H1 (cell line): ENCODE results near the gene KRT14. TPM values are rescaled to one million over a fixed set of nuclear protein-coding genes. Genes with fewer than 3 reads are reported as not detected.

Experiments used
- CTCF ChIA-PET: fragments of 300-600 bp; sonication (Branson Sonifier 250); formaldehyde crosslinking; loops from one replicate; lab custom pipeline; 2021; ENCODE audit not compliant: partially characterized antibody; lab: Charles Lee
- POLR2A ChIA-PET: fragments of 300-600 bp; sonication (Branson Sonifier 250); formaldehyde crosslinking; loops from one replicate; lab custom pipeline; 2021; ENCODE audit warnings: inconsistent platforms; ENCODE audit not compliant: partially characterized antibody; lab: Charles Lee
- DNase-seq, 2 experiments: peaks; one replicate each; pipeline versions ENCODE4 v3.0.0 to v3.0.0-alpha.2; 2010 to 2022; ENCODE audit warnings: low spot score in 2 of 2, low read depth in 1 of 2, mixed read lengths in 1 of 2
- FAIRE-seq: peaks from 2 replicates; lab custom pipeline; 2011; peaks lifted over from hg19 to GRCh38; lab: Jason Lieb, UNC
- H2AFZ ChIP-seq: 2 replicates; pipeline ENCODE4 v1.8.1; 2012; ENCODE audit warnings: low read length, inconsistent platforms
- H2AK5ac ChIP-seq: 2 replicates; pipeline ENCODE4 v1.6.1; 2013; ENCODE audit warnings: low read depth, low read length
- H2BK120ac ChIP-seq: replicated peaks from 2 replicates; pipeline ENCODE3; 2013; ENCODE audit warnings: low read depth, low read length, inconsistent platforms
- H2BK12ac ChIP-seq: 2 replicates; pipeline ENCODE4 v1.6.1; 2013; ENCODE audit warnings: low read depth, low read length
- H2BK15ac ChIP-seq: 2 replicates; pipeline ENCODE4 v1.6.1; 2013; ENCODE audit warnings: low read length
- H2BK20ac ChIP-seq: 2 replicates; pipeline ENCODE4 v1.6.1; 2013; ENCODE audit warnings: low read length
- H2BK5ac ChIP-seq: 2 replicates; pipeline ENCODE4 v1.6.1; 2013; ENCODE audit warnings: low read depth, low read length
- H3K14ac ChIP-seq: 2 replicates; pipeline ENCODE4 v1.6.1; 2013; ENCODE audit warnings: inconsistent platforms; ENCODE audit not compliant: insufficient read length
- H3K18ac ChIP-seq: 2 replicates; pipeline ENCODE4 v1.6.1; 2013; ENCODE audit warnings: low read length; ENCODE audit errors: extremely low read depth
- H3K23ac ChIP-seq: 2 replicates; pipeline ENCODE4 v1.6.1; 2013; ENCODE audit warnings: inconsistent platforms; ENCODE audit not compliant: insufficient read length
- H3K23me2 ChIP-seq: 2 replicates; pipeline ENCODE4 v1.6.1; 2013; ENCODE audit warnings: low read depth, low read length
- H3K27ac ChIP-seq: 2 replicates; pipeline ENCODE4 v1.6.1; 2011; ENCODE audit warnings: low read depth, low read length, inconsistent platforms
- H3K27me3 ChIP-seq, 4 experiments: replicated peaks in 1 of 4; 1 replicate in 1 of 4; 2 replicates in 3 of 4; pipeline versions ENCODE4 v1.6.1 to v1.8.1; 2011 to 2013; ENCODE audit warnings: low read length in 3 of 4, mild to moderate bottlenecking in 3 of 4, inconsistent platforms in 2 of 4, mixed read lengths in 2 of 4, moderate library complexity in 1 of 4; ENCODE audit not compliant: control insufficient read depth in 3 of 4, insufficient read depth in 3 of 4; ENCODE audit errors: extremely low read depth in 1 of 4
- H3K36me3 ChIP-seq, 4 experiments: 2 replicates each; pipeline versions ENCODE4 v1.6.1 to v1.8.1; 2011 to 2013; ENCODE audit warnings: mild to moderate bottlenecking in 4 of 4, low read length in 3 of 4, moderate library complexity in 2 of 4, control low read depth in 1 of 4, inconsistent platforms in 1 of 4; ENCODE audit not compliant: insufficient read depth in 4 of 4, control insufficient read depth in 2 of 4
- H3K4ac ChIP-seq: replicated peaks from 2 replicates; pipeline ENCODE3; 2013; ENCODE audit warnings: low read length, low read depth, mixed read lengths, inconsistent platforms; ENCODE audit not compliant: insufficient read length
- H3K4me1 ChIP-seq, 4 experiments: replicated peaks in 1 of 4; 1 replicate in 1 of 4; 2 replicates in 3 of 4; pipeline versions ENCODE4 v1.6.1 to v1.8.1; 2011 to 2013; ENCODE audit warnings: low read length in 3 of 4, inconsistent platforms in 2 of 4, mixed read lengths in 1 of 4; ENCODE audit not compliant: insufficient read depth in 4 of 4, control insufficient read depth in 3 of 4
- H3K4me2 ChIP-seq, 2 experiments: 2 replicates each; pipeline versions ENCODE4 v1.6.1 to v1.8.1; 2011 to 2013; ENCODE audit warnings: low read depth in 2 of 2, low read length in 2 of 2, control low read depth in 1 of 2, inconsistent platforms in 1 of 2, mild to moderate bottlenecking in 1 of 2; ENCODE audit not compliant: insufficient read depth in 1 of 2
- H3K4me3 ChIP-seq, 4 experiments: fragments of 200-600, 300-600 bp in 1 of 4; sonication (generic), shearing (Covaris generic), sonication (Bioruptor Twin) in 1 of 4; 2 replicates each; pipeline versions ENCODE4 v1.5.1 to v1.8.1; 2011 to 2016; ENCODE audit warnings: low read length in 4 of 4, low read depth in 3 of 4, control low read depth in 2 of 4, inconsistent platforms in 2 of 4, mild to moderate bottlenecking in 2 of 4, mixed read lengths in 1 of 4, moderate library complexity in 1 of 4; ENCODE audit not compliant: insufficient read depth in 2 of 4; ENCODE audit errors: extremely low read depth in 1 of 4
- H3K56ac ChIP-seq: replicated peaks from 2 replicates; pipeline ENCODE3; 2013; ENCODE audit warnings: low read depth, mild to moderate bottlenecking, mixed read lengths, low read length, inconsistent platforms; ENCODE audit not compliant: insufficient read length
- H3K79me1 ChIP-seq: 2 replicates; pipeline ENCODE4 v1.6.1; 2013; ENCODE audit warnings: low read depth, low read length, control low read depth
- H3K79me2 ChIP-seq, 2 experiments: 2 replicates each; pipeline versions ENCODE4 v1.6.1 to v1.8.1; 2012 to 2013; ENCODE audit warnings: low read length in 2 of 2, mild to moderate bottlenecking in 2 of 2, inconsistent platforms in 1 of 2; ENCODE audit not compliant: insufficient read depth in 2 of 2, control insufficient read depth in 1 of 2
- H3K9ac ChIP-seq, 4 experiments: replicated peaks in 1 of 4; 1 replicate in 1 of 4; 2 replicates in 3 of 4; pipeline versions ENCODE4 v1.6.1 to v1.8.1; 2011 to 2013; ENCODE audit warnings: low read depth in 3 of 4, low read length in 3 of 4, control low read depth in 2 of 4, mild to moderate bottlenecking in 2 of 4, moderate library complexity in 2 of 4, inconsistent platforms in 1 of 4; ENCODE audit errors: extremely low read depth in 1 of 4
- H3K9me3 ChIP-seq, 2 experiments: 2 replicates each; pipeline versions ENCODE4 v1.6.1 to v1.8.1; 2012 to 2013; ENCODE audit warnings: mild to moderate bottlenecking in 2 of 2, moderate library complexity in 2 of 2, control low read depth in 1 of 2, inconsistent platforms in 1 of 2, low read depth in 1 of 2, low read length in 1 of 2, mixed read lengths in 1 of 2; ENCODE audit not compliant: insufficient read depth in 2 of 2
- H4K20me1 ChIP-seq, 2 experiments: replicated peaks in 1 of 2; 2 replicates each; pipeline versions ENCODE3 to v1.8.1; 2011 to 2013; ENCODE audit warnings: inconsistent platforms in 2 of 2, low read length in 2 of 2, mild to moderate bottlenecking in 1 of 2; ENCODE audit not compliant: insufficient read depth in 2 of 2, control insufficient read depth in 1 of 2
- H4K5ac ChIP-seq: 2 replicates; pipeline ENCODE4 v1.6.1; 2013; ENCODE audit warnings: low read length, low read depth, mixed read lengths, inconsistent platforms; ENCODE audit not compliant: insufficient read length
- H4K8ac ChIP-seq: 2 replicates; pipeline ENCODE4 v1.8.0; 2013; ENCODE audit warnings: mild to moderate bottlenecking, moderate library complexity, low read length, inconsistent platforms; ENCODE audit not compliant: insufficient read depth; ENCODE audit errors: extremely low read depth
- H4K91ac ChIP-seq: replicated peaks from 2 replicates; pipeline ENCODE3; 2013; ENCODE audit warnings: low read length, mixed read lengths, inconsistent platforms; ENCODE audit not compliant: insufficient read length
- SIN3A ChIP-seq, 2 experiments: IDR thresholded peaks in 1 of 2; conservative IDR thresholded peaks in 1 of 2; 2 replicates each; pipeline ENCODE4 v1.6.1; 2011 to 2012; ENCODE audit warnings: low read length in 2 of 2, improper control_type of control experiment in 1 of 2, low read depth in 1 of 2, mild to moderate bottlenecking in 1 of 2
- WGBS, 2 experiments: shearing (Covaris generic) in 1 of 2; methylation state at CpG; one replicate each; pipeline versions ENCODE4 v1.1.6 to v1.1.7; 2013 to 2015; ENCODE audit warnings: low lambda C conversion rate in 2 of 2, mixed read lengths in 2 of 2, inconsistent platforms in 1 of 2, low coverage in 1 of 2, missing lambda C conversion rate in 1 of 2; ENCODE audit not compliant: insufficient replicate concordance in 2 of 2, insufficient coverage in 1 of 2, insufficient read length in 1 of 2; ENCODE audit errors: extremely low coverage in 1 of 2, missing lambda C conversion rate in 1 of 2; 5-methylcytosine and 5-hydroxymethylcytosine counted together
- polyA plus RNA-seq, 7 experiments: library from polyadenylated mRNA; depleted of rRNA in 3 of 7; stranded (reverse) in 5 of 7; unstranded in 2 of 7; fragments of >200 nt in 5 of 7; fragments of 200-250 nt in 2 of 7; gene quantifications; 1 replicate in 5 of 7; 2 replicates in 1 of 7; 4 replicates in 1 of 7; pipeline versions ENCODE4 v1.2.1 to v1.2.3, GENCODE V29; 2011 to 2013; ENCODE audit warnings: missing spikeins in 2 of 7, mixed read lengths in 2 of 7
- total RNA-seq: library from RNA; stranded (reverse); fragmentation: NEBNext Ultra II Directional; extraction: Animal tissue kit (Norgen Biotek cat#: 25700); gene quantifications from 2 replicates; pipeline ENCODE4 v1.2.1, GENCODE V29; 2021
- TF ChIP-seq, protein P1 (sequence below), 3 experiments: IDR thresholded peaks; 1 replicate in 2 of 3; 2 replicates in 1 of 3; pipeline versions ENCODE4 v1.5.1 to v1.6.1; 2011; ENCODE audit warnings: low read length in 3 of 3, mild to moderate bottlenecking in 3 of 3, inconsistent platforms in 2 of 3, low read depth in 1 of 3, moderate library complexity in 1 of 3; ENCODE audit not compliant: insufficient read depth in 1 of 3; ENCODE audit errors: control extremely low read depth in 1 of 3

Gene KRT14
- total and polyA plus RNA-seq, 2 of the 8 experiments (the other 6 are each of a cell fraction or from before 2014, with no cell fraction given) = 0.35 TPM; not detected in 1

DNA sequence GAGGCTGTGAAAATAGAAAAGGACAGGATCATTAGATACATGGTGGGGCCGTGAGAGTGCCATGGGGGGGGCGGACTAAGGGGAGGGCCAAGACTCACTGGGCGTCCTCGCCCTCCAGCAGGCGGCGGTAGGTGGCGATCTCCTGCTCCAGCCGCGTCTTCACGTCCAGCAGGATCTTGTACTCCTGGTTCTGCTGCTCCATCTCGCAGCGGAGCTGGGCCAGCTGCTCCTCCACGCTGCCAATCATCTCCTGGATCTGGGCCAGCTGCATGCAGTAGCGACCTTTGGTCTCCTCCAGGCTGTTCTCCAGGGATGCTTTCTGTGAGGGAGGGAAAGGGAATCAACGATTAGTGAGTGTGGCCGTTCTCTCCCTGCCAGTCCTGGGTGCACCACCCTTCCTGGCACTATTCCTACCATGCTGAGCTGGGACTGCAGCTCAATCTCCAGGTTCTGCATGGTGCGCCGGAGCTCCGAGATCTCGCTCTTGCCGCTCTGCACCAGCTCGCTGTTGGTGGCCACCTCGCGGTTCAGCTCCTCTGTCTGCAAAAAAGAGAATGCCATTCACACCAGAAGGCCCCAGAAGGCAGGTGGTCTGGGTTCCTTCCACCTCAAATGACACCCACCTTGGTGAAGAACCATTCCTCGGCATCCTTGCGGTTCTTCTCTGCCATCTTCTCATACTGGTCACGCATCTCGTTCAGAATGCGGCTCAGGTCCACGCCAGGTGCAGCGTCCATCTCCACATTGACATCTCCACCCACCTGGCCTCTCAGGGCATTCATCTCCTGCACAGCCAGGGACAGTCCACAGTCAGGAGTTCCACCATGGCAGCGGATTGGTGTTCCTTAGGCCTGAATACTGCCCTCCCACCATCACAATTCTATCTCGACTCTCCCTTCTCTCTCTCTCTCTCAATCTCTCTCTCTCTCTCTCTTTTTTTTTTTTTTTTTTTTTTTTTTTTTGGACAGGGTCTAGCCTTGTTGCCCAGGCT lies 3.3 kb downstream of the KRT14 start:
- Histone ChIP-seq H4K91ac (no peak overlapping the region), H2AK5ac (no peak overlapping the region), H4K5ac (no peak overlapping the region), H3K27me3 (peaks cover 0 to 2% (median 0%) of the 10 kb centered on the region in 4 experiments; a peak in 1 of 7 replicates), H2BK20ac (no peak overlapping the region), H3K4me1 (peaks cover 0 to 4% (median 2%) of the 10 kb centered on the region in 4 experiments; a peak in 3 of 7 replicates), H3K4me3 (no peak overlapping the region), H2BK120ac (no peak overlapping the region), H2BK15ac (no peak overlapping the region), H3K27ac (no peak overlapping the region), H2BK5ac (no peak overlapping the region), H3K9ac (no peak overlapping the region), H3K56ac (no peak overlapping the region), H3K36me3 (no peaks in the 10 kb centered on the region), H3K18ac (no peak overlapping the region), H2BK12ac (no peak overlapping the region), H3K14ac (no peak overlapping the region), H3K23me2 (no peaks in the 10 kb centered on the region), H4K8ac (no peak overlapping the region), H3K23ac (no peak overlapping the region), H3K4me2 (no peak overlapping the region), H3K9me3 (no peaks in the 10 kb centered on the region), H2AFZ (no peak overlapping the region), H3K4ac (no peak overlapping the region), H3K79me1 (no peaks in the 10 kb centered on the region), H4K20me1 (no peaks in the 10 kb centered on the region), H3K79me2 (no peaks in the 10 kb centered on the region)
- CTCF ChIA-PET = interaction anchor here (0.6 to 5.4 kb wide), 14 partner anchors 8 to 898 kb away, joined by 3 to 46 read pairs (median 8); no protein-coding TSS in a partner anchor
- TF ChIP-seq, protein P1, sequence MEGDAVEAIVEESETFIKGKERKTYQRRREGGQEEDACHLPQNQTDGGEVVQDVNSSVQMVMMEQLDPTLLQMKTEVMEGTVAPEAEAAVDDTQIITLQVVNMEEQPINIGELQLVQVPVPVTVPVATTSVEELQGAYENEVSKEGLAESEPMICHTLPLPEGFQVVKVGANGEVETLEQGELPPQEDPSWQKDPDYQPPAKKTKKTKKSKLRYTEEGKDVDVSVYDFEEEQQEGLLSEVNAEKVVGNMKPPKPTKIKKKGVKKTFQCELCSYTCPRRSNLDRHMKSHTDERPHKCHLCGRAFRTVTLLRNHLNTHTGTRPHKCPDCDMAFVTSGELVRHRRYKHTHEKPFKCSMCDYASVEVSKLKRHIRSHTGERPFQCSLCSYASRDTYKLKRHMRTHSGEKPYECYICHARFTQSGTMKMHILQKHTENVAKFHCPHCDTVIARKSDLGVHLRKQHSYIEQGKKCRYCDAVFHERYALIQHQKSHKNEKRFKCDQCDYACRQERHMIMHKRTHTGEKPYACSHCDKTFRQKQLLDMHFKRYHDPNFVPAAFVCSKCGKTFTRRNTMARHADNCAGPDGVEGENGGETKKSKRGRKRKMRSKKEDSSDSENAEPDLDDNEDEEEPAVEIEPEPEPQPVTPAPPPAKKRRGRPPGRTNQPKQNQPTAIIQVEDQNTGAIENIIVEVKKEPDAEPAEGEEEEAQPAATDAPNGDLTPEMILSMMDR (IDR thresholded peaks at IDR 0.05; ENCODE audit: control extremely low read depth in 1 of 3, insufficient read depth in 1 of 3, low read depth in 1 of 3, low read length in 3 of 3) = peak in 1 of 3 experiments; percentile 14; a peak in 1 of 4 replicates
- TF ChIP-seq SIN3A (conservative IDR thresholded peaks at IDR 0.05 in 1 of 2, IDR thresholded peaks at IDR 0.05 in 1 of 2; ENCODE audit: low read depth in 1 of 2, low read length in 2 of 2) = no peak
- POLR2A ChIA-PET = interaction anchor here (1.7 kb wide), 1 partner anchor 10 kb away, joined by 4 read pairs; no protein-coding TSS in a partner anchor
- FAIRE-seq (no peak), DNase-seq (no peak)
- WGBS, 2 experiments = 97% methylated on average over 32 of the region's 33 CpGs; no CpG with 5 or more reads in 1 of the 2 experiments
